HL-60 (cell line): ENCODE measurements around the gene RUNX1.

Source experiments
- DNase-seq, 2 experiments: peaks; one replicate each; pipeline ENCODE4 v3.0.0-alpha.2; 2010 to 2020; ENCODE audit warnings: low read depth in 1 of 2, low spot score in 1 of 2
- H3K27ac ChIP-seq: fragments of 250-450 bp; sonication (Bioruptor Pico); replicated peaks from 2 replicates; pipeline ENCODE4 v1.5.1; 2020; ENCODE audit warnings: mild to moderate bottlenecking, moderate library complexity
- H3K27me3 ChIP-seq: fragments of 250-450 bp; sonication (Bioruptor Pico); 2 replicates; pipeline ENCODE4 v1.5.1; 2021; ENCODE audit warnings: mild to moderate bottlenecking, moderate library complexity; ENCODE audit not compliant: insufficient read depth, poor library complexity, severe bottlenecking
- H3K4me3 ChIP-seq: replicated peaks from 2 replicates; pipeline ENCODE4 v1.5.1; 2011; ENCODE audit warnings: mild to moderate bottlenecking, control low read depth, low read length; ENCODE audit not compliant: insufficient read depth
- CTCF ChIP-seq: IDR thresholded peaks from one replicate; pipeline ENCODE4 v1.5.1; 2011; ENCODE audit warnings: low read length, control low read depth, inconsistent platforms; ENCODE audit not compliant: insufficient read depth
- GABPA ChIP-seq: IDR thresholded peaks from 2 replicates; pipeline ENCODE4 v1.6.1; 2012; ENCODE audit warnings: low read depth
- POLR2AphosphoS5 ChIP-seq: IDR thresholded peaks from 2 replicates; pipeline ENCODE4 v1.6.1; 2012; ENCODE audit warnings: low read depth
- REST ChIP-seq: IDR thresholded peaks from 2 replicates; pipeline ENCODE4 v1.6.1; 2012; ENCODE audit warnings: low read depth; ENCODE audit not compliant: insufficient replicate concordance
- SPI1 ChIP-seq: IDR thresholded peaks from 2 replicates; pipeline ENCODE4 v1.6.1; 2012; ENCODE audit warnings: low read depth, mild to moderate bottlenecking, borderline replicate concordance

Gene RUNX1

GRCh38 chr21:35027563-35028450 lies 21.3 kb downstream of the RUNX1 start:
- no peak overlapping the region for H3K4me3 ChIP-seq
- H3K27ac ChIP-seq = peak overlapping the region; percentile 90
- no peak for TF ChIP-seq CTCF
- TF ChIP-seq POLR2AphosphoS5 = no peak
- TF ChIP-seq REST = no peak
- TF ChIP-seq GABPA = no peak
- peak; percentile 11; the same call in 1 of the 2 replicates for TF ChIP-seq SPI1
- no peaks in the 10 kb centered on the region for H3K27me3 ChIP-seq
- no peak for DNase-seq

- Histone ChIP-seq H3K4me3 (peak overlapping the region; percentile 9; the same call in 1 of the 2 replicates), H3K27me3 (no peaks in the 10 kb centered on the region), H3K27ac (peak overlapping the region; percentile 90)
- TF ChIP-seq SPI1 = peak; percentile 41; the same call in 1 of the 2 replicates
- TF ChIP-seq CTCF = no peak
- TF ChIP-seq POLR2AphosphoS5 = peak; percentile 98
- DNase-seq = peak; percentile 71 to 97
Measured at GRCh38 chr21:35026617-35027562, 22.2 kb downstream of the RUNX1 start.

DNA sequence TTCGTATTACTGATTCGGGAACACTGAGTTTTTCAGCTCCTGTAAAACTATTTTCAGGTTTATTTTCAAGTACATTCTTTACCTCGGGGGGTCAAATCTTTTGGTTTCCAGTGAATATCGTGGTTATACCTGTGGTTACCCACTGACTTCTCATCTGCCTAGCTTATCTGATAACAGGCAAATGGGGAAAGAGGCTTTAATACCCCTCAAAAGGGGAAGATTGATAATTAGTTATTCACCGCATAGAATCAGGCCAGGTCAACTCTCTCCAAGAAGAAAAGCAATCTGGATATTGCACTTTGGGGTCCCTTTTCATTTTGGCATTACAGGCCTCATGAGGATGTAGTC lies 23.0 kb downstream of the RUNX1 start:
- no peak overlapping the region for H3K4me3 ChIP-seq
- H3K27ac ChIP-seq = peak overlapping the region; percentile 90
- no peaks in the 10 kb centered on the region for H3K27me3 ChIP-seq
- peak in 1 of 2 experiments; percentile 34 for DNase-seq
- TF ChIP-seq REST (no peak), GABPA (no peak), SPI1 (no peak), CTCF (no peak), POLR2AphosphoS5 (no peak)
